H1 (cell line): ENCODE data around the gene SRMS. TPM values are rescaled to one million over a fixed set of nuclear protein-coding genes. Genes with fewer than 3 reads are reported as not detected.

Experiments used
- CTCF ChIA-PET: fragments of 300-600 bp; sonication (Branson Sonifier 250); formaldehyde crosslinking; loops from one replicate; lab custom pipeline; 2021; ENCODE audit not compliant: partially characterized antibody; lab: Charles Lee
- POLR2A ChIA-PET: fragments of 300-600 bp; sonication (Branson Sonifier 250); formaldehyde crosslinking; loops from one replicate; lab custom pipeline; 2021; ENCODE audit warnings: inconsistent platforms; ENCODE audit not compliant: partially characterized antibody; lab: Charles Lee
- DNase-seq, 2 experiments: peaks; one replicate each; pipeline versions ENCODE4 v3.0.0 to v3.0.0-alpha.2; 2010 to 2022; ENCODE audit warnings: low spot score in 2 of 2, low read depth in 1 of 2, mixed read lengths in 1 of 2
- FAIRE-seq: peaks from 2 replicates; lab custom pipeline; 2011; peaks lifted over from hg19 to GRCh38; lab: Jason Lieb, UNC
- H2AFZ ChIP-seq: 2 replicates; pipeline ENCODE4 v1.8.1; 2012; ENCODE audit warnings: low read length, inconsistent platforms
- H2AK5ac ChIP-seq: 2 replicates; pipeline ENCODE4 v1.6.1; 2013; ENCODE audit warnings: low read depth, low read length
- H2BK120ac ChIP-seq: replicated peaks from 2 replicates; pipeline ENCODE3; 2013; ENCODE audit warnings: low read depth, low read length, inconsistent platforms
- H2BK12ac ChIP-seq: 2 replicates; pipeline ENCODE4 v1.6.1; 2013; ENCODE audit warnings: low read depth, low read length
- H2BK15ac ChIP-seq: 2 replicates; pipeline ENCODE4 v1.6.1; 2013; ENCODE audit warnings: low read length
- H2BK20ac ChIP-seq: 2 replicates; pipeline ENCODE4 v1.6.1; 2013; ENCODE audit warnings: low read length
- H2BK5ac ChIP-seq: 2 replicates; pipeline ENCODE4 v1.6.1; 2013; ENCODE audit warnings: low read depth, low read length
- H3K14ac ChIP-seq: 2 replicates; pipeline ENCODE4 v1.6.1; 2013; ENCODE audit warnings: inconsistent platforms; ENCODE audit not compliant: insufficient read length
- H3K18ac ChIP-seq: 2 replicates; pipeline ENCODE4 v1.6.1; 2013; ENCODE audit warnings: low read length; ENCODE audit errors: extremely low read depth
- H3K23ac ChIP-seq: 2 replicates; pipeline ENCODE4 v1.6.1; 2013; ENCODE audit warnings: inconsistent platforms; ENCODE audit not compliant: insufficient read length
- H3K23me2 ChIP-seq: 2 replicates; pipeline ENCODE4 v1.6.1; 2013; ENCODE audit warnings: low read depth, low read length
- H3K27ac ChIP-seq: 2 replicates; pipeline ENCODE4 v1.6.1; 2011; ENCODE audit warnings: low read depth, low read length, inconsistent platforms
- H3K27me3 ChIP-seq, 4 experiments: replicated peaks in 1 of 4; 1 replicate in 1 of 4; 2 replicates in 3 of 4; pipeline versions ENCODE4 v1.6.1 to v1.8.1; 2011 to 2013; ENCODE audit warnings: low read length in 3 of 4, mild to moderate bottlenecking in 3 of 4, inconsistent platforms in 2 of 4, mixed read lengths in 2 of 4, moderate library complexity in 1 of 4; ENCODE audit not compliant: control insufficient read depth in 3 of 4, insufficient read depth in 3 of 4; ENCODE audit errors: extremely low read depth in 1 of 4
- H3K36me3 ChIP-seq, 4 experiments: 2 replicates each; pipeline versions ENCODE4 v1.6.1 to v1.8.1; 2011 to 2013; ENCODE audit warnings: mild to moderate bottlenecking in 4 of 4, low read length in 3 of 4, moderate library complexity in 2 of 4, control low read depth in 1 of 4, inconsistent platforms in 1 of 4; ENCODE audit not compliant: insufficient read depth in 4 of 4, control insufficient read depth in 2 of 4
- H3K4ac ChIP-seq: replicated peaks from 2 replicates; pipeline ENCODE3; 2013; ENCODE audit warnings: low read length, low read depth, mixed read lengths, inconsistent platforms; ENCODE audit not compliant: insufficient read length
- H3K4me1 ChIP-seq, 4 experiments: replicated peaks in 1 of 4; 1 replicate in 1 of 4; 2 replicates in 3 of 4; pipeline versions ENCODE4 v1.6.1 to v1.8.1; 2011 to 2013; ENCODE audit warnings: low read length in 3 of 4, inconsistent platforms in 2 of 4, mixed read lengths in 1 of 4; ENCODE audit not compliant: insufficient read depth in 4 of 4, control insufficient read depth in 3 of 4
- H3K4me2 ChIP-seq, 2 experiments: 2 replicates each; pipeline versions ENCODE4 v1.6.1 to v1.8.1; 2011 to 2013; ENCODE audit warnings: low read depth in 2 of 2, low read length in 2 of 2, control low read depth in 1 of 2, inconsistent platforms in 1 of 2, mild to moderate bottlenecking in 1 of 2; ENCODE audit not compliant: insufficient read depth in 1 of 2
- H3K4me3 ChIP-seq, 4 experiments: fragments of 200-600, 300-600 bp in 1 of 4; sonication (generic), shearing (Covaris generic), sonication (Bioruptor Twin) in 1 of 4; 2 replicates each; pipeline versions ENCODE4 v1.5.1 to v1.8.1; 2011 to 2016; ENCODE audit warnings: low read length in 4 of 4, low read depth in 3 of 4, control low read depth in 2 of 4, inconsistent platforms in 2 of 4, mild to moderate bottlenecking in 2 of 4, mixed read lengths in 1 of 4, moderate library complexity in 1 of 4; ENCODE audit not compliant: insufficient read depth in 2 of 4; ENCODE audit errors: extremely low read depth in 1 of 4
- H3K56ac ChIP-seq: replicated peaks from 2 replicates; pipeline ENCODE3; 2013; ENCODE audit warnings: low read depth, mild to moderate bottlenecking, mixed read lengths, low read length, inconsistent platforms; ENCODE audit not compliant: insufficient read length
- H3K79me1 ChIP-seq: 2 replicates; pipeline ENCODE4 v1.6.1; 2013; ENCODE audit warnings: low read depth, low read length, control low read depth
- H3K79me2 ChIP-seq, 2 experiments: 2 replicates each; pipeline versions ENCODE4 v1.6.1 to v1.8.1; 2012 to 2013; ENCODE audit warnings: low read length in 2 of 2, mild to moderate bottlenecking in 2 of 2, inconsistent platforms in 1 of 2; ENCODE audit not compliant: insufficient read depth in 2 of 2, control insufficient read depth in 1 of 2
- H3K9ac ChIP-seq, 4 experiments: replicated peaks in 1 of 4; 1 replicate in 1 of 4; 2 replicates in 3 of 4; pipeline versions ENCODE4 v1.6.1 to v1.8.1; 2011 to 2013; ENCODE audit warnings: low read depth in 3 of 4, low read length in 3 of 4, control low read depth in 2 of 4, mild to moderate bottlenecking in 2 of 4, moderate library complexity in 2 of 4, inconsistent platforms in 1 of 4; ENCODE audit errors: extremely low read depth in 1 of 4
- H3K9me3 ChIP-seq, 2 experiments: 2 replicates each; pipeline versions ENCODE4 v1.6.1 to v1.8.1; 2012 to 2013; ENCODE audit warnings: mild to moderate bottlenecking in 2 of 2, moderate library complexity in 2 of 2, control low read depth in 1 of 2, inconsistent platforms in 1 of 2, low read depth in 1 of 2, low read length in 1 of 2, mixed read lengths in 1 of 2; ENCODE audit not compliant: insufficient read depth in 2 of 2
- H4K20me1 ChIP-seq, 2 experiments: replicated peaks in 1 of 2; 2 replicates each; pipeline versions ENCODE3 to v1.8.1; 2011 to 2013; ENCODE audit warnings: inconsistent platforms in 2 of 2, low read length in 2 of 2, mild to moderate bottlenecking in 1 of 2; ENCODE audit not compliant: insufficient read depth in 2 of 2, control insufficient read depth in 1 of 2
- H4K5ac ChIP-seq: 2 replicates; pipeline ENCODE4 v1.6.1; 2013; ENCODE audit warnings: low read length, low read depth, mixed read lengths, inconsistent platforms; ENCODE audit not compliant: insufficient read length
- H4K8ac ChIP-seq: 2 replicates; pipeline ENCODE4 v1.8.0; 2013; ENCODE audit warnings: mild to moderate bottlenecking, moderate library complexity, low read length, inconsistent platforms; ENCODE audit not compliant: insufficient read depth; ENCODE audit errors: extremely low read depth
- H4K91ac ChIP-seq: replicated peaks from 2 replicates; pipeline ENCODE3; 2013; ENCODE audit warnings: low read length, mixed read lengths, inconsistent platforms; ENCODE audit not compliant: insufficient read length
- BRCA1 ChIP-seq: IDR thresholded peaks from 2 replicates; pipeline ENCODE4 v1.6.1; 2012; ENCODE audit warnings: low read depth, low read length, improper control_type of control experiment
- CBX8 ChIP-seq: fragments of 300-800, 300-1000 bp; sonication (generic); IDR thresholded peaks from 2 replicates; pipeline ENCODE4 v1.7.1; 2016; ENCODE audit warnings: low read depth, low read length, borderline replicate concordance
- EGR1 ChIP-seq: IDR thresholded peaks from 2 replicates; pipeline ENCODE4 v1.6.1; 2011; ENCODE audit warnings: low read depth, low read length, borderline replicate concordance
- JUND ChIP-seq: IDR thresholded peaks from 2 replicates; pipeline ENCODE4 v1.6.1; 2011; ENCODE audit warnings: mild to moderate bottlenecking, improper control_type of control experiment, low read length
- RAD21 ChIP-seq, 2 experiments: IDR thresholded peaks in 1 of 2; conservative IDR thresholded peaks in 1 of 2; 2 replicates each; pipeline ENCODE4 v1.6.1; 2011; ENCODE audit warnings: low read depth in 2 of 2, low read length in 2 of 2, improper control_type of control experiment in 1 of 2, inconsistent platforms in 1 of 2, mild to moderate bottlenecking in 1 of 2, moderate library complexity in 1 of 2
- RFX5 ChIP-seq: IDR thresholded peaks from 2 replicates; pipeline ENCODE4 v1.6.1; 2011; ENCODE audit warnings: low read depth, low read length, improper control_type of control experiment, borderline replicate concordance
- SP1 ChIP-seq: IDR thresholded peaks from 2 replicates; pipeline ENCODE4 v1.6.1; 2011; ENCODE audit warnings: low read depth, low read length
- SP2 ChIP-seq: IDR thresholded peaks from 2 replicates; pipeline ENCODE4 v1.6.1; 2012; ENCODE audit warnings: mild to moderate bottlenecking, low read length, inconsistent platforms
- WGBS, 2 experiments: shearing (Covaris generic) in 1 of 2; methylation state at CpG; one replicate each; pipeline versions ENCODE4 v1.1.6 to v1.1.7; 2013 to 2015; ENCODE audit warnings: low lambda C conversion rate in 2 of 2, mixed read lengths in 2 of 2, inconsistent platforms in 1 of 2, low coverage in 1 of 2, missing lambda C conversion rate in 1 of 2; ENCODE audit not compliant: insufficient replicate concordance in 2 of 2, insufficient coverage in 1 of 2, insufficient read length in 1 of 2; ENCODE audit errors: extremely low coverage in 1 of 2, missing lambda C conversion rate in 1 of 2; 5-methylcytosine and 5-hydroxymethylcytosine counted together
- polyA plus RNA-seq, 7 experiments: library from polyadenylated mRNA; depleted of rRNA in 3 of 7; stranded (reverse) in 5 of 7; unstranded in 2 of 7; fragments of >200 nt in 5 of 7; fragments of 200-250 nt in 2 of 7; gene quantifications; 1 replicate in 5 of 7; 2 replicates in 1 of 7; 4 replicates in 1 of 7; pipeline versions ENCODE4 v1.2.1 to v1.2.3, GENCODE V29; 2011 to 2013; ENCODE audit warnings: missing spikeins in 2 of 7, mixed read lengths in 2 of 7
- total RNA-seq: library from RNA; stranded (reverse); fragmentation: NEBNext Ultra II Directional; extraction: Animal tissue kit (Norgen Biotek cat#: 25700); gene quantifications from 2 replicates; pipeline ENCODE4 v1.2.1, GENCODE V29; 2021
- TF ChIP-seq, protein P1 (sequence below): IDR thresholded peaks from 2 replicates; pipeline ENCODE4 v1.6.1; 2012; ENCODE audit warnings: inconsistent platforms
- TF ChIP-seq, protein P2 (sequence below): IDR thresholded peaks from 2 replicates; pipeline ENCODE4 v1.6.1; 2012; ENCODE audit warnings: inconsistent platforms

Gene SRMS
- total and polyA plus RNA-seq, 2 of the 8 experiments (the other 6 are each of a cell fraction or from before 2014, with no cell fraction given): 0.39 to 0.76 TPM

DNA sequence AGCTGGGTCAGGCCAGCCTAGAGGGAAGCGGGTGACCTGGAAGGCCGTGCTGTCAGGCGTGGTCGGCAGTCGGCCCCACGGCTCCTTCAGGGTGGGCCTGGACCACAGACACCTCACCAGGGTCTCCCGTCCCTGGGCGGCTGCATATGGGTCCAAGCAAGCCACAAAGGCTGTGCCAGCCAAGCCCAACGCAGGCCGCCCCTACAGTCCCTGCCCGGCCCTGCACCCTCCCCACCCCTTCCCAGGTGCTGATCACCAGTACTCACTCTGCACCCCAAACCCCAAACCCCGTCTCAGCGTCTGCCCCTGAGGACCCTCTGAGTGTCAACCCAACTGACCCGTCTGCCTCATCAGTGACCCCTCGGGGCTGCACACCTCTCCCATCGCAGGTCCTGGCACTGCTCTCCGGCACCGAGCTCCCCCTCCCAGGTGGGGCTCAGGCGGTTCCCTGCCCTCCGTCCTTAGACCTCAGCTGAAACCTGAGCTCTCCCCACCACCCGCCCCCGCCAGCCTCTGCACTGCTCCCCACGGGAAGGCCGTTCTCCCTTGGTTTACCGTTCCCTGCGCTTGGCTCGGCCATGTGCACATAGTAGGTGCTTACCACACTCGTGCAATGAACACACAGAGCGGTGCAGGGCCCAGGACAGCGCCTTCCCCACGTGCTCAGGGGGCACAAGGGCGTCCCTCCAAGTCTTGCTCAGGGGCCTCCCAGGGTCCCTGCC, 28.4 kb downstream of the SRMS start:
- peak overlapping the region; percentile 19; the same call in 1 of the 2 replicates for H3K18ac ChIP-seq
- FAIRE-seq (no peak), DNase-seq (peak in 1 of 2 experiments; percentile 60)
- H3K4ac ChIP-seq: no peak overlapping the region
- peaks cover 17% of the 10 kb centered on the region; the same call in 1 of the 2 replicates for H3K23me2 ChIP-seq
- H3K36me3 ChIP-seq: peaks cover 0 to 14% (median 0%) of the 10 kb centered on the region in 4 experiments; a peak in 2 of 8 replicates
- no peak overlapping the region for H2AFZ ChIP-seq
- no peak overlapping the region for H3K56ac ChIP-seq
- H3K9ac ChIP-seq: no peak overlapping the region
- peak overlapping the region; percentile 93 for H4K91ac ChIP-seq
- POLR2A ChIA-PET: interaction anchor here (1.5 kb wide), 1 partner anchor 123 kb away, joined by 5 read pairs; no protein-coding TSS in a partner anchor
- peaks cover 3 to 22% of the 10 kb centered on the region in 2 experiments for H4K20me1 ChIP-seq
- H2BK15ac ChIP-seq: peak overlapping the region; percentile 29; the same call in 1 of the 2 replicates
- H2AK5ac ChIP-seq: peak overlapping the region; percentile 59; the same call in 1 of the 2 replicates
- peak overlapping the region; percentile 32; the same call in 1 of the 2 replicates for H2BK5ac ChIP-seq
- WGBS, 2 experiments: 66% methylated on average over 21 of the region's 32 CpGs; no CpG with 5 or more reads in 1 of the 2 experiments
- H3K27ac ChIP-seq: no peak overlapping the region
- peak overlapping the region; percentile 75; the same call in 1 of the 2 replicates for H2BK12ac ChIP-seq
- H3K79me2 ChIP-seq: peaks cover 0 to 4% of the 10 kb centered on the region in 2 experiments; a peak in 1 of 4 replicates
- peaks cover 0 to 21% (median 10%) of the 10 kb centered on the region in 4 experiments; a peak in 5 of 7 replicates for H3K4me1 ChIP-seq
- H3K23ac ChIP-seq: no peak overlapping the region
- peak overlapping the region; percentile 66 to 99 (median 88); a peak in 7 of 8 replicates for H3K4me3 ChIP-seq
- peak overlapping the region; percentile 67 to 78 for H3K4me2 ChIP-seq
- no peak overlapping the region for H4K5ac ChIP-seq
- CTCF ChIA-PET: interaction anchor here (0.6 to 3.0 kb wide), 8 partner anchors 13 to 122 kb away, joined by 3 to 31 read pairs (median 4); partner anchors contain the start of gene PTK6
- peaks cover 7% of the 10 kb centered on the region; the same call in 1 of the 2 replicates for H3K79me1 ChIP-seq
- H3K27me3 ChIP-seq: peaks cover 0 to 6% (median under 1%) of the 10 kb centered on the region in 4 experiments; a peak in 2 of 7 replicates
- no peak overlapping the region for H2BK20ac ChIP-seq
- peak overlapping the region; percentile 80 for H4K8ac ChIP-seq
- H3K9me3 ChIP-seq: no peaks in the 10 kb centered on the region
- peak overlapping the region; percentile 13 for H2BK120ac ChIP-seq
- H3K14ac ChIP-seq: no peak overlapping the region
- TF ChIP-seq RFX5: no peak
- no peak for TF ChIP-seq JUND
- TF ChIP-seq EGR1: no peak
- TF ChIP-seq, protein P1, sequence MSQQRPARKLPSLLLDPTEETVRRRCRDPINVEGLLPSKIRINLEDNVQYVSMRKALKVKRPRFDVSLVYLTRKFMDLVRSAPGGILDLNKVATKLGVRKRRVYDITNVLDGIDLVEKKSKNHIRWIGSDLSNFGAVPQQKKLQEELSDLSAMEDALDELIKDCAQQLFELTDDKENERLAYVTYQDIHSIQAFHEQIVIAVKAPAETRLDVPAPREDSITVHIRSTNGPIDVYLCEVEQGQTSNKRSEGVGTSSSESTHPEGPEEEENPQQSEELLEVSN: 0 out of 2 replicates have a peak, but pooled peaks have one; percentile 57
- TF ChIP-seq, protein P2, sequence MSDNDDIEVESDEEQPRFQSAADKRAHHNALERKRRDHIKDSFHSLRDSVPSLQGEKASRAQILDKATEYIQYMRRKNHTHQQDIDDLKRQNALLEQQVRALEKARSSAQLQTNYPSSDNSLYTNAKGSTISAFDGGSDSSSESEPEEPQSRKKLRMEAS: peak; percentile 71
- TF ChIP-seq RAD21 (IDR thresholded peaks at IDR 0.05 in 1 of 2, conservative IDR thresholded peaks at IDR 0.05 in 1 of 2; ENCODE audit: low read depth in 2 of 2, low read length in 2 of 2): peak in 1 of 2 experiments; percentile 13; a peak in 1 of 4 replicates
- TF ChIP-seq CBX8: no peak
- no peak for TF ChIP-seq SP1
- no peak for TF ChIP-seq SP2
- TF ChIP-seq BRCA1: no peak
